ENCODE results near the gene MRPL22.
A peak's percentile ranks its signal among the peaks of the same experiment; 100 is the strongest.

DNA sequence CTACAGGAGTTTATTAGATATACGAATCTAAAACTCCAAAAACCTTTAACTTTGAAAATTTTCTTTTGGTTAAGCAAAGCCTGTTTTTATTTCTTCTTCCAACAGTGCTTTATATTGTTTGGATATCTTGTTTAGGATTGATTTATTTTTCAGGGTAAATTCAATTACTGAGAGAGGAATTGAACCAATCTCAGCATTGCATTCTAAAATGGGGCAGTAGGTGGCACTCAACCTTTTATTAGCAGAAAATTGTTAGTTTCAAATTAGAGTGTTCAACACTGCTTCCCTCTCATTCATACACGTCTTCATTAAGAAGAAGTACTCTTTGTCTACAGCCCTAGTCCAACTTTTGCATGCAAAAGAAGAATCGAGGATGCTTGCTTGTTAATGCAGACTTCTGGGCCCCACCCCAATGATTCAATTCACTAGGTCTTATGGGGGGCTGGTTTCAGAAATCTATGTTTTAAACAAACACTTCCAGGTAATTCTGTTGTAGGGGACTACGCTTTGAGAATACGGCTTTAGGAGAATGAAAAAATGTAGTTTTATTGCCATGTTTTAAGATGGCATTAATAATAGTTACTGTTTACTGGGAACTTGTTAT, 26.6 kb downstream of the MRPL22 start:
- TF ChIP-seq CTCF (IDR thresholded peaks at IDR 0.05) (peak; percentile 64), EZH2 (IDR thresholded peaks at IDR 0.05) (no peak), EZH2phosphoT487 (IDR thresholded peaks at IDR 0.05) (no peak)

Measured in neural progenitor cell (in vitro differentiated cells).